Activated CD4-positive, alpha-beta T cell treated with anti-CD3 and anti-CD28 coated beads, Interleukin-2, amount 50 U/mL, for 16 hours (primary cell): ENCODE data around the gene FBP2.
"Not testable (repeated sequence)": the region's sequence is repeated elsewhere in the genome, so short reads cannot be mapped to it uniquely, and the experiment has no call there.

Experiments
- DNase-seq: peaks from one replicate; pipeline ENCODE4 v3.0.0-alpha.2; 2020

The FBP2 gene

GRCh38 chr9:94554439-94555331, 38.9 kb downstream of the FBP2 start, which contains the start of gene PCAT7:
TSS of gene PCAT7 (plus strand) at chr9:94555083.
- peak; percentile 64 for DNase-seq

DNA sequence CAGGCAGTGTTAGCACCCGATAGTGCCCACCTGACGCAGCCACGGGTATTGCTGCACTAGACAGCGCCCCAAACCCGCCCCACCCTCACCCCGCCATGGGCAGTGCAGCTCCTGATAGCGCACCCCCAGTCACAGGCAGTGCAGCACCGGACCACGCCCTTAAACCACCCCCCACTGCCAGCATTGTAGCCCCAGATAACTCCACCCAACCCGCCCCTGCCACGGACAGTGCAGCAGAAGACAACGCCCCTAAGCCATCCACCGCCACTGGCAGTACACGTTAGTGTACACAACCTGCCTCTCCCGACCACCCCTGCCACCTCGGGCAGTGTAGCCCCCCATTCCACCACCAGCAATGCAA, 39.6 kb downstream of the FBP2 start:
- no peak for DNase-seq

GRCh38 chr9:94553029-94553938, 40.3 kb downstream of the FBP2 start:
- DNase-seq = no peak

DNA sequence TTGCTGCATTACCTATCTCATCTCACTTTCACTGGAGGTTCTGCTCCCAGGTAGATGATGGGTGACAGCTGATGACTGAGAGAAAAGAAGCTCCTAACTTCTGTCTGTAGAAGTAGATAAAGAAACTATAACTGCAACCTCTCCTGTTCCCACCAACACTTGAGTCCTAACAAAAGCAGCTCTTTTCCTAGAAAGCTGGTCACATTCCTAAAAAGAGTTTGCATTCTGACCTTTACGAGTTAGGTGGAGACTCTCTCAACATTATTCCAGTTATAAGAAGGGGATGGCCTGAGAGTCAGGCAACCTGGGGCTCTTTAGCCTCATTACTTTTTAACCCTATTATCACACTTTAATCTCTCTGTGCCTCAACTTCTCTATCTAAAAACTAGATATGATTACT, 47.7 kb downstream of the FBP2 start:
- no peak for DNase-seq

GRCh38 chr9:94544335-94544734, 49.3 kb downstream of the FBP2 start:
- DNase-seq = not testable (repeated sequence)

DNA sequence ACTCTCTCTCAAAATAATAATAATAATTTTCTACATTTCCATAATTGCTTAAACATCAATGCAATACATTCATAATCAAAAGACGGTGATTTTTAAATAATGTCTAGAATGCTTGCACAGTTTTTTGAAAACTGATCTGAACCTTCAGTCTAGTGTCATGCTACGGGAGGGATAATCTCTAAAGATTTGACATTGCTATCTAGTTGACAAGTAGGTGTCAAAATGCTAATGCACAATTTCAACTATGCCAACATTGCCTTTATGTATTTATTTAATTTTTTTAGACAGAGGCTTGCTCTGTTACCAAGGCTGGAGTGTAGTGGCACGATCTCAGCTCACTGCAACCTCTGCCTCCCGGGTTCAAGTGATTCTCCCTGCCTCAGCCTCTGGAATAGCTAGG, 54.7 kb downstream of the FBP2 start:
- no peak for DNase-seq

DNA sequence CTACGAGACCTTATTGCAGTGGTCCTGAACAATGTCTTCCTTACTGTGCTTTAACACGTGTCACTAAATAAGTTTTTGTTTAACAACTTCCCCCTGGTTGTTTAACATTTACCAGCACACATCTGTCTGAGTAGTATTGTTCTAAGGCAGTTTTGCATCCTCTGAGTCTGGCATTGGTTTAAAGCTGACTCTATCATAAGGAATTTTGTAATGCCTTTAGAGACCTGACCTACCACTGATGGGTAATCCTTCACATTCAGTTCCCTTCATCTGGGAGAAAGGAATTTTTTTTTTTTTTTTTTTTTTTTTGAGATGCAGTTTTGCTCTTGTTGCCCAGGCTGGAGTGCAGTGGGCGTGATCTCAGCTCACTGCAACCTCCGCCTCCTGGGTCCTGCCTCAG, 58.7 kb downstream of the FBP2 start:
- DNase-seq = no peak

- no peak for DNase-seq
These were observed 60.0 kb downstream of the FBP2 start for GRCh38 chr9:94533601-94534000.

- DNase-seq = no peak
These were observed 60.5 kb downstream of the FBP2 start for GRCh38 chr9:94533155-94533554.

GRCh38 chr9:94528886-94529285, 64.7 kb downstream of the FBP2 start:
- DNase-seq = no peak

- DNase-seq = no peak
These were observed 66.7 kb downstream of the FBP2 start for GRCh38 chr9:94526951-94527350.

- DNase-seq = no peak
These were observed 67.4 kb downstream of the FBP2 start for GRCh38 chr9:94526271-94526670.

GRCh38 chr9:94525396-94526035, 68.1 kb downstream of the FBP2 start:
- no peak for DNase-seq

DNA sequence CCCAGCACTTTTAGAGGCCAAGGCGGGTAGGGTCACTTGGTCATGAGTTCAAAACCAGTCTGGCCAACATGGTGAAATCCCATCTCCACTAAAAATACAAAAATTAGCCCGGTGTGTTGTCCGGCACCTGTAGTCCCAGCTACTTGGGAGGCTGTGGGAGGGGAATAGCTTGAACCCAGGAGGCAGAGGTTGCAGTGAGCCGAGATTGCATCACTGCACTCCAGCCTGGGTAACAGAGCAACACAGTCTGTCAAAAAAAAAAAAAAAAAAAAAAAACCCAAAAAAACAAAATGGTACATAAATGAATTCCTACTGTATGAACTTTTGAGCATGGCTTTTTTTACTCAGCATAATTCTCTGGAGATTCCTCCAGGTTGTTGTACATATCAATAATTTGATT, 76.4 kb downstream of the FBP2 start:
- no peak for DNase-seq

DNA sequence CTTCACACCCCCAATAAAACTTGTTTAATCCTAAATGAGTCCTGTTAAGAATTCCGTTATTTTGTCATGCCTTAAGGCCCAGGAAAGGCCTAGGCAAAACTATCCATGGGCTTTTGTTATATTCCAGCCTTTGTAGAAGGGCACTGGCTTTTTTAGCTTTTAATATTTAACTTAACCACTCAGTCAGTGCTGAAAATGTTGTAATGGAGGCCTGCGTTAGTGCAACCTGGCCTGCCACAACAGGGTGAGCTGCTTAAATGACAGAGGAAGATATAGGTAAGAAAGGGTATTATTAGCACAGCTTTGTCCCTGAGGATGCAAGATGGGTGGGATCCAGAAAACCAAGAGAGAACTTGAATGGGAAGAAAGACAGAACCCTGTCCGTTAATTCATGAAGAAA, 78.9 kb downstream of the FBP2 start:
- DNase-seq = no peak

- DNase-seq = no peak
These were observed 81.7 kb downstream of the FBP2 start for GRCh38 chr9:94511955-94512265.

DNA sequence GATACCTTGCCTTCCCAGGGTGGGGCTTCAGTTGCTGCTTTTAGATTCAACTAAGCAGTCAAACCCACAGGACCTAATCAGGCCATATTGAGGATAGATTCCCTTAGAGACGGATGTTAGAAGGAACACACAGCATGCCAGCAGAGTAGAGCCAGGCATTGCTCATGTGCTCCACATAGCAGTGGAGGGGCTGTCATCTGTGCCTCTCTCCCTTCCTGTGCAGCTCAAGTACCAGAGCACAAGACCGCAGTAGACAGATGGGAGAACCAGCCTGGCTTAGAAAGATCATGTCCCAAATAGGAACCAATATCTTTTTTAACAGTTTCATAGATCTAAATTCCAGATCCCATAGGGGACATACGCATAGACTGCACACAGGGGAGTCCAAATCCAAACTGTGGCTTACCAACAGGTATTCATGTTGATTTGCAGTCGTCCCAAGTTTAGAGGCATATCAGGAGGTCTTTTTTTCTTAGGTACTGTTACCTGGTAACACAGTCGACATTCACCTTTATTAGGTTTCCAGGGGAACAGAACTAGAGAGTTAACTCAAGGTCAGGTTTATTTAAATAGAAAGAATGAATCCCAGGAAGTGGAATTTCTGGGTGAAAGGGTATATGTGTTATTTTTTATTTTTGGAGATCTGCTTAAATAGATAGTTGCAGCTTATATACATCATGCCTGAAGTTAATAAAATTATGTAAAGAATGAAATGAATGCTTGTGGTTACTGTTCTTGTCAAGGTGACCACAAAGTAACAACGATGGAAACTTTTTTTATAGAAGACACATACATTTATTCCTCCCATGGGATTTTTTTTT, 82.3 kb downstream of the FBP2 start:
- no peak for DNase-seq
